ENCODE data around the gene EFCAB6. TPM values are rescaled to one million over a fixed set of nuclear protein-coding genes. Genes with fewer than 3 reads are reported as not detected.

Gene EFCAB6
- total and polyA plus RNA-seq, 2 of the 4 experiments (the other 2 are of a cell fraction) = 0.44 to 1.1 TPM

DNA sequence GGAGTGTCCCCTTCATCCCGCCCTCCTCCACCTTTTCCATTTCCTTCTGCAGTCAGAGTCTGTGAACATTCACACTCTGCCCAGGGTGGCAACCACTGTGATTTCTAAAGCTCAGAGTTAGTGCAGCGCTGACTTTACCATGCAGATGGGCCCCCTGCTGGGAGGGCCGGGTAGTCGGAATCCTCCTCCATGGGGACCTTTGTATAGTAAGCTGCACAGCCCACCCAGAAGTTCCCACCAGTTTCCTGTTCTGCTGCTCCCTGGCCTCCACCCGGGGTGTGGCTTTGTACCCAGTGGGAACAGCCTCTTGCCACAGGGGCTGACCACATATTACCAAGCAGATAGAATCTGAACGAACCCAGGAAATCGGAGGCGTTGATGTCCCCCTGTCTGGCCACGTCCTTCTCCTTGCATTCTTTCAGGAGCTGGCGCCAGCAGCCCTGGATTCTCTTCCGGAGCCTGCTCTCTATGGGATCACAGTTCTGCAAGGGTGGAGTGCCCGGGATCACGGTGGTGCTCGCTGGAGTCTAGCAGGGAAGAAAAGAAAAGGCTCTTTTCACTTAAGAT lies 275.0 kb downstream of the EFCAB6 start:
- Histone ChIP-seq H2AK5ac (ENCODE audit: low read depth, low read length) (no peak overlapping the region), H3K56ac (ENCODE audit: extremely low read depth, insufficient read depth, low read length) (no peak overlapping the region), H2AK9ac (replicated peaks; ENCODE audit: low read depth, low read length, poor library complexity) (no peak overlapping the region), H3K9me3 (ENCODE audit: control insufficient read depth, insufficient read depth, low read length) (no peaks in the 10 kb centered on the region), H3K4me2 (ENCODE audit: low read depth, low read length) (no peak overlapping the region), H2BK5ac (ENCODE audit: low read depth, low read length, poor library complexity, severe bottlenecking) (no peak overlapping the region), H2BK20ac (ENCODE audit: low read depth, low read length) (no peak overlapping the region), H4K91ac (ENCODE audit: insufficient read depth, low read depth, low read length) (no peak overlapping the region), H3K36me3 (ENCODE audit: control insufficient read depth, insufficient read depth, low read length) (no peaks in the 10 kb centered on the region), H3K4me1 (ENCODE audit: control insufficient read depth, insufficient read depth, low read length) (no peaks in the 10 kb centered on the region), H3K79me1 (ENCODE audit: low read depth in 1 of 2, low read length in 2 of 2) (no peaks in the 10 kb centered on the region), H2BK15ac (ENCODE audit: low read depth, low read length) (no peak overlapping the region), H3K9me1 (ENCODE audit: insufficient read depth, low read length) (no peaks in the 10 kb centered on the region), H3K4me3 (ENCODE audit: insufficient read depth, low read depth, low read length) (no peak overlapping the region), H3K4ac (ENCODE audit: low read depth, low read length) (no peak overlapping the region), H3K27me3 (ENCODE audit: control insufficient read depth, insufficient read depth, low read length) (no peaks in the 10 kb centered on the region), H3K27ac (ENCODE audit: insufficient read depth, low read length) (no peak overlapping the region), H3K23ac (ENCODE audit: low read depth, low read length) (no peak overlapping the region), H3K14ac (replicated peaks; ENCODE audit: low read depth, low read length) (no peak overlapping the region), H4K20me1 (ENCODE audit: insufficient read depth, low read length) (no peaks in the 10 kb centered on the region), H3K18ac (ENCODE audit: low read depth, low read length) (no peak overlapping the region), H2AFZ (replicated peaks; ENCODE audit: low read length, poor library complexity) (no peak overlapping the region), H4K5ac (ENCODE audit: low read depth, low read length) (no peak overlapping the region), H3K9ac (ENCODE audit: low read depth, low read length) (no peak overlapping the region), H2BK120ac (ENCODE audit: low read depth, low read length) (no peak overlapping the region), H4K8ac (ENCODE audit: low read depth in 2 of 2, low read length in 2 of 2) (no peak overlapping the region)
- dilution Hi-C loops (cut with HindIII; ENCODE audit: low sequenced_read_pairs, unreplicated experiment) = no loop called here
- ATAC-seq (ENCODE audit: low read depth) = no peak
- BruUV-seq (replicated peaks) = no TSS peak
- in situ Hi-C loops (cut with MboI; ENCODE audit: low sequenced_read_pairs) = no loop called here
- CTCF ChIA-PET = no interaction called here
- intact Hi-C loops (cut with micrococcal nuclease) = no loop called here
- 70% methylated on average over 2 of the region's 14 CpGs; no CpG with 5 or more reads in 1 of the 2 experiments for WGBS, 2 experiments (ENCODE audit: extremely low coverage in 2 of 2, insufficient read length in 1 of 2)
- TF ChIP-seq, protein P1, sequence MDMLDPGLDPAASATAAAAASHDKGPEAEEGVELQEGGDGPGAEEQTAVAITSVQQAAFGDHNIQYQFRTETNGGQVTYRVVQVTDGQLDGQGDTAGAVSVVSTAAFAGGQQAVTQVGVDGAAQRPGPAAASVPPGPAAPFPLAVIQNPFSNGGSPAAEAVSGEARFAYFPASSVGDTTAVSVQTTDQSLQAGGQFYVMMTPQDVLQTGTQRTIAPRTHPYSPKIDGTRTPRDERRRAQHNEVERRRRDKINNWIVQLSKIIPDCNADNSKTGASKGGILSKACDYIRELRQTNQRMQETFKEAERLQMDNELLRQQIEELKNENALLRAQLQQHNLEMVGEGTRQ (IDR thresholded peaks at IDR 0.05; ENCODE audit: low read depth, low read length) = no peak
- TF ChIP-seq RAD21 (IDR thresholded peaks at IDR 0.05; ENCODE audit: low read length) = no peak
- TF ChIP-seq, protein P2, sequence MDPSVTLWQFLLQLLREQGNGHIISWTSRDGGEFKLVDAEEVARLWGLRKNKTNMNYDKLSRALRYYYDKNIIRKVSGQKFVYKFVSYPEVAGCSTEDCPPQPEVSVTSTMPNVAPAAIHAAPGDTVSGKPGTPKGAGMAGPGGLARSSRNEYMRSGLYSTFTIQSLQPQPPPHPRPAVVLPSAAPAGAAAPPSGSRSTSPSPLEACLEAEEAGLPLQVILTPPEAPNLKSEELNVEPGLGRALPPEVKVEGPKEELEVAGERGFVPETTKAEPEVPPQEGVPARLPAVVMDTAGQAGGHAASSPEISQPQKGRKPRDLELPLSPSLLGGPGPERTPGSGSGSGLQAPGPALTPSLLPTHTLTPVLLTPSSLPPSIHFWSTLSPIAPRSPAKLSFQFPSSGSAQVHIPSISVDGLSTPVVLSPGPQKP (IDR thresholded peaks at IDR 0.05; ENCODE audit: borderline replicate concordance, low read depth, low read length) = no peak
- TF ChIP-seq MXI1 (IDR thresholded peaks at IDR 0.05; ENCODE audit: borderline replicate concordance, low read depth, low read length) = no peak
- TF ChIP-seq, protein P3, sequence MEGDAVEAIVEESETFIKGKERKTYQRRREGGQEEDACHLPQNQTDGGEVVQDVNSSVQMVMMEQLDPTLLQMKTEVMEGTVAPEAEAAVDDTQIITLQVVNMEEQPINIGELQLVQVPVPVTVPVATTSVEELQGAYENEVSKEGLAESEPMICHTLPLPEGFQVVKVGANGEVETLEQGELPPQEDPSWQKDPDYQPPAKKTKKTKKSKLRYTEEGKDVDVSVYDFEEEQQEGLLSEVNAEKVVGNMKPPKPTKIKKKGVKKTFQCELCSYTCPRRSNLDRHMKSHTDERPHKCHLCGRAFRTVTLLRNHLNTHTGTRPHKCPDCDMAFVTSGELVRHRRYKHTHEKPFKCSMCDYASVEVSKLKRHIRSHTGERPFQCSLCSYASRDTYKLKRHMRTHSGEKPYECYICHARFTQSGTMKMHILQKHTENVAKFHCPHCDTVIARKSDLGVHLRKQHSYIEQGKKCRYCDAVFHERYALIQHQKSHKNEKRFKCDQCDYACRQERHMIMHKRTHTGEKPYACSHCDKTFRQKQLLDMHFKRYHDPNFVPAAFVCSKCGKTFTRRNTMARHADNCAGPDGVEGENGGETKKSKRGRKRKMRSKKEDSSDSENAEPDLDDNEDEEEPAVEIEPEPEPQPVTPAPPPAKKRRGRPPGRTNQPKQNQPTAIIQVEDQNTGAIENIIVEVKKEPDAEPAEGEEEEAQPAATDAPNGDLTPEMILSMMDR (conservative IDR thresholded peaks at IDR 0.05; ENCODE audit: low read depth, low read length) = no peak
- TF ChIP-seq FOS (IDR thresholded peaks at IDR 0.05; ENCODE audit: low read depth, low read length) = no peak
- TF ChIP-seq CHD1 (IDR thresholded peaks at IDR 0.05; ENCODE audit: low read depth, low read length) = no peak
- DNase-seq = no peak
- POLR2A ChIA-PET (ENCODE audit: unreplicated experiment) = no interaction called here
